ENCODE results near the gene ITPK1.

Gene ITPK1

DNA sequence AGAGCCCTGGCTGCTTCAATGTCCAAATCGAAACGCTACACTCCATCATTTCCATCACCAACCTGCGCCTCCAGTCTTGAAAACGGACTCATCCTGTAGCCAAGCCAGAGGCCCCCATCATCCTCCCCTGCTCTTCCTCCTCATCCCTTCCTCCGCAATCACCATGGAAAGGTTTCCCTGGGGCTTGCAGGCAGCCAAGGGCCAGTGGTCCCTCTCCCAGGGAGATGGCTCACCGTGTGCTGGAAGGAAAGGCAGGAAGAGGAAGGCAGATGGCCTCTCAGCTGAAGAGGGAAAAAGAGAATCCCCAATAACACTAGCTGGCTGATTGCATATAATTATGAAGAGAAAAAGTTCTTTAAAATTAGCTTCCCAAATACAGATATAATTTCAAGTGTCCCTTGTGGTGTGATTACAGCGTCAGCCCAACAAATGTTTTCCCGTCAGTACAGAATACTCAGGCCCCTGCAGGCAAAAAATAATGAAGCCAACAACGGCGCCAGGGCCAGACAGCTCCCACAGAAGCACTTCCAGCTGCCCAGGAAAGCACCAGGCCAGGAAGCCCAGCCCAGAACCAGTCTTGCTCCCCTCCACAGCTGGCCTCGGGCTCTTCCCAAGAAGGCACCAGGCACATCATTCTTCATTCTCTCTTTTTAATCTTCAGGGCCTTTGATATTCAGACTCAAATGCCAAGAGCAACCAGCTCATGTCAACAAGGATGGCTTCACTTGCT lies 24.7 kb downstream of the ITPK1 start:
- no peak overlapping the region for H3K4me3 ChIP-seq (replicated peaks in 1 of 2; ENCODE audit: low read depth in 2 of 2, low read length in 2 of 2)
- TF ChIP-seq, protein P1, sequence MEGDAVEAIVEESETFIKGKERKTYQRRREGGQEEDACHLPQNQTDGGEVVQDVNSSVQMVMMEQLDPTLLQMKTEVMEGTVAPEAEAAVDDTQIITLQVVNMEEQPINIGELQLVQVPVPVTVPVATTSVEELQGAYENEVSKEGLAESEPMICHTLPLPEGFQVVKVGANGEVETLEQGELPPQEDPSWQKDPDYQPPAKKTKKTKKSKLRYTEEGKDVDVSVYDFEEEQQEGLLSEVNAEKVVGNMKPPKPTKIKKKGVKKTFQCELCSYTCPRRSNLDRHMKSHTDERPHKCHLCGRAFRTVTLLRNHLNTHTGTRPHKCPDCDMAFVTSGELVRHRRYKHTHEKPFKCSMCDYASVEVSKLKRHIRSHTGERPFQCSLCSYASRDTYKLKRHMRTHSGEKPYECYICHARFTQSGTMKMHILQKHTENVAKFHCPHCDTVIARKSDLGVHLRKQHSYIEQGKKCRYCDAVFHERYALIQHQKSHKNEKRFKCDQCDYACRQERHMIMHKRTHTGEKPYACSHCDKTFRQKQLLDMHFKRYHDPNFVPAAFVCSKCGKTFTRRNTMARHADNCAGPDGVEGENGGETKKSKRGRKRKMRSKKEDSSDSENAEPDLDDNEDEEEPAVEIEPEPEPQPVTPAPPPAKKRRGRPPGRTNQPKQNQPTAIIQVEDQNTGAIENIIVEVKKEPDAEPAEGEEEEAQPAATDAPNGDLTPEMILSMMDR (IDR thresholded peaks at IDR 0.05; ENCODE audit: low read depth, low read length): no peak
- DNase-seq (ENCODE audit: low read depth in 2 of 2): peak in 1 of 2 donors; percentile 57

DNA sequence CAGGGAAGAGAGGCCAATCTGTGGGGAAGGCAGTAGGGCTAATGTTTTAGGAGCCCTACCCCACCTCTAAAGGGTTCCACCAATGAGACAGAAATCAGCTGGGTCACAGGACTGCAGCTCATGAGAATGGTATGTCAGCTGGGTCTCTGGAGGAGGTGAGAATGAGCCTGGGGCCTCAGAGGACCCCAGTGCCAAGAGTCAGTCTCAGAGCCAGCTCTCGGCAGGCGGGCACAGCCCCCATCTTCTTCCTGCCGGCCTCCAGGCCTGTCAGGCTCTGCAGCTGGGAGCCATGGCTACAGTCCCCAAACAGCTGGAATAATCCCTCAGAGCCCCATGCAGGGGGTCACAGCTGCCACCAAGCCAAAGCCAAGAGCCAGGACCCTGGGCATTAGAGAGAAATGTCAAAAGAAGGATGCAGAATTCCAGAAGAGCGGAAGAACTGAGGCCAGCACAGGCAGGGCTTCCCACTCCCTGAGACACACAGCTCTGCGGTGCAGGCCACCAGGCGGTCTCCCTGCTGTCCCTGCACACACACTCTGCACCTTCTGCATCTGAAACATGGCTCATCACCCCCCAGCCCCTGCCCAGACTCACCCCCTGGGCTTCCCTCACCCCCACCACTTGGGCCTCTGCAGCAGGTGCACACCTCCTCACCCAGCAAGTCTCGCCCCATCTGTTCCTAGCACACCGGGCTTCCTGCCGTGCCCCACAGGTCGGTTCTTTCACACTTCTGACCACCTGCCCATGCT lies 26.0 kb downstream of the ITPK1 start:
- DNase-seq (ENCODE audit: low read depth in 2 of 2): peak in 1 of 2 donors; percentile 33
- no peak overlapping the region for H3K4me3 ChIP-seq (replicated peaks in 1 of 2; ENCODE audit: low read depth in 2 of 2, low read length in 2 of 2)
- TF ChIP-seq, protein P1 (IDR thresholded peaks at IDR 0.05; ENCODE audit: low read depth, low read length): no peak

DNA sequence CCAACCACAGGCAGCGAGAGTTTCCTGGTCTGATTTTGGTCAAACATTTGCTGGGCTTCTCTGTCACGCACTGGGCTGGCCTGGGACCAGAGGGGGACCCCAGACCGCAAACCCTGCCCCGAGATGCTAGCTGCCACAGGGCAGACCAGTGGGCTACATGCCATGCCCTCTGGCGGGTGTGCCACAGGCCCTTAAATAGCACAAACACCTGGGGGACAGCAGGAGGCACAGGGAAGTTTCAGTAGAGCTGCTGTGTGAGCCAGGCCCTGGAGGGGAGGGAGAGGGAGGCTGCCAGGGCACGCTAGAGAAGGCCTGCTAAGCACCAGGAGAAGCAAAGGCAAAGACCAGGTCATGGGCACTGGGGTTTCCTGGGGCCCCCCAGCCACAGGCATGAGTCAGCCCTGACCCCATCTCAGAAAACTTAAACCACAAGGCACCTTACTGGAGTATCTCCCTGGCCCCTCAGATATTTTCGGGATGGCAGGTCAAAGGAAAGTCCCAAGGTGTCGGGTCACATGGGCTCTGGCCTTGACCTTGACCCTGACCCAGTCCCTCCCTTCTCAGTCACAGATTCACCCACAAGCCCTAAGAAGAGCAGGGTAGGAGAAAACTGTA lies 29.2 kb downstream of the ITPK1 start:
- TF ChIP-seq, protein P1 (IDR thresholded peaks at IDR 0.05; ENCODE audit: low read depth, low read length): no peak
- H3K4me3 ChIP-seq (replicated peaks in 1 of 2; ENCODE audit: low read depth in 2 of 2, low read length in 2 of 2): no peak overlapping the region
- DNase-seq (ENCODE audit: low read depth in 2 of 2): no peak

DNA sequence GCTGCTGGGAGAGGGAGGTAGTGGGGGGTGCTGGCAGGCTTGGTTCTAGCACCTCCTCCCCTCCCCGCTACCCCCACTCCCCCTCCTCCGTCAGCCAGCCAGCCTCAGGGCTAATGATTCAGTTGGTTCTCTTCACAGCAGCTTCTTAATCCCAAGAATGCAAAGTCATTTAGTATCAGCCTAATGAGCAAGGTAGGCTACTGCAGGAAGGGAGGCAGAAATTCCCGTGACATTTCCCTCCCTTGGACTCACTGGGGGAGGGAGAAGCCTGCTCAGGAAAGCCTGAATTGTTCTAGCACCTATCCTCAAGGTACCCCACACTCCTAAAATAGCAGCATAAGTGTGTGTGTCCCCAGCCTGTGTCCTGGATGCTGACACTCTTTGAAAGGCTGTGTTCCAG lies 29.8 kb downstream of the ITPK1 start:
- no peak overlapping the region for H3K4me3 ChIP-seq (replicated peaks in 1 of 2; ENCODE audit: low read depth in 2 of 2, low read length in 2 of 2)
- DNase-seq (ENCODE audit: low read depth in 2 of 2): no peak
- TF ChIP-seq, protein P1 (IDR thresholded peaks at IDR 0.05; ENCODE audit: low read depth, low read length): no peak

DNA sequence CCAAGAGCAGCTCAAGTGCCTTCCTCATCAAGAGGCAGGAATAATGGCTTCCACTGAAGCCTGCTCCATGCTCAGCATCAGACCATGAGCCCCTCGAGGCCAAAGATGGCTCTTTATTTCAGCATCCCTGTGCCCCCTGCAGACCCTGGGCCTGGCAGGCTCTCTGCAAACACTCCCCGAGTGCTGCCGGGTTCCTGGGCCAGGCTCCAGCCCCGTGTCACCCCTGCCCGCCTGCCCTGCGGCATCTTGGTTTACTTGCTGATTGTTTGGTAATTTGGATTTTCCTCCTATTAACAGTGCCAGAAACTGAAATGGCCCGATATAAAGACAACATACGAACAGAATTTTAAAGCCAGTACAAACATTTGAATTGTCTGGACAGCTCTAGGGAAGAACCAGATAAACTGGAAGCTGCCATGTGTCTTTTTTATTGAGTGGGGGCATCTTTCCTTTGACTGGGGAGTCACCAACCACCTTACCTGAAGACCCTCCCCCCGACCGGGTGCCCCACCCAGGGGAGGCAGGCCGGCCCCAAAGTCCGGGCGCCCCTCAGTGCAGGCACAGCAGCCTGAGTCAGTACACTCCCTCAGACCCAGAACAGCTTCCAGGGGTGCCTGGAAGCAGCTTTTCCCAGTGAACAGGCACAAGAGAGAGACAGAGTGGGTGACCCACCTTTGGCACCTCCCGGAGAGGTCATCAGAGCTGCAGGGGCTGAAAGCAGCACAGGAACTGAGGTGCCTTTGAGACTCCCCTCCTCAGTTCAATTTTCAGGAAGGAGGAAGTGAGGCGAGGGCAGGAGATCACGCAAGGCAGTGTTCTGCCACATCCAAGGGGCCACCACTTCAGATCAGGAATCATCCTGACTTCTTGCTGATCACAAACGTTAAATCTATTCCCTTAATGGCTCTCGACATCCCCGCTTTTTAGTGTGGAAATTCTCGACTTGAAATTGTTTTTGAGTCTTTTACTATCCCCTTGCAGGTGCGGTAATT lies 30.6 kb downstream of the ITPK1 start:
- TF ChIP-seq, protein P1 (IDR thresholded peaks at IDR 0.05; ENCODE audit: low read depth, low read length): no peak
- no peak overlapping the region for H3K4me3 ChIP-seq (replicated peaks in 1 of 2; ENCODE audit: low read depth in 2 of 2, low read length in 2 of 2)
- DNase-seq (ENCODE audit: low read depth in 2 of 2): no peak

DNA sequence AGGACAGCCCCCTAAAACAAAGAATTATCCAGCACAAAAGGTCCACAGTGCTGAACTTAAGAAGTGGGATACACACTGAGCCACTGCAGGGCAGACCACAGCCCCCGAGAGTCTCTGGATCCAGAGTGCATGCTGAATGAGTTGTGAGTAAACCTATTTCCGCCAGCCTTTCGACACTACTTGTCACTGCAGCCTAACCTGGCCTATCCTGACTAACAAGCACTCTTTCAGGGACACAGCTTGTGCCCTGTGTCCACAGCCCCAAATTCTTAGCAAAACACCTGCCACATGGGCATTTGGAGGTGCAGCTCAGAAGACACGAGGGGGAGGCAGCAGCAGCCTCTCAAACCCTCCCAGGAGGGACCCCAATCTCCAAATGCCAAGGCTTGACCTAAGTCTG lies 31.3 kb downstream of the ITPK1 start:
- TF ChIP-seq, protein P1 (IDR thresholded peaks at IDR 0.05; ENCODE audit: low read depth, low read length): no peak
- DNase-seq (ENCODE audit: low read depth in 2 of 2): no peak
- no peak overlapping the region for H3K4me3 ChIP-seq (replicated peaks in 1 of 2; ENCODE audit: low read depth in 2 of 2, low read length in 2 of 2)

All from cardiac fibroblast (primary cell).